C1 segment of cervical spinal cord (tissue), 14 donors: ENCODE measurements around the gene ZCCHC9.
A peak's percentile ranks its signal among the peaks of the same experiment; 100 is the strongest.
"Not testable (repeated sequence)": the region's sequence is repeated elsewhere in the genome, so short reads cannot be mapped to it uniquely, and the experiment has no call there.

Experiments used
- DNase-seq, 14 donors: peaks; one replicate each; lab custom pipeline; 2025; lab: John Stamatoyannopoulos, UW

Gene ZCCHC9, protein sequence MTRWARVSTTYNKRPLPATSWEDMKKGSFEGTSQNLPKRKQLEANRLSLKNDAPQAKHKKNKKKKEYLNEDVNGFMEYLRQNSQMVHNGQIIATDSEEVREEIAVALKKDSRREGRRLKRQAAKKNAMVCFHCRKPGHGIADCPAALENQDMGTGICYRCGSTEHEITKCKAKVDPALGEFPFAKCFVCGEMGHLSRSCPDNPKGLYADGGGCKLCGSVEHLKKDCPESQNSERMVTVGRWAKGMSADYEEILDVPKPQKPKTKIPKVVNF

DNA sequence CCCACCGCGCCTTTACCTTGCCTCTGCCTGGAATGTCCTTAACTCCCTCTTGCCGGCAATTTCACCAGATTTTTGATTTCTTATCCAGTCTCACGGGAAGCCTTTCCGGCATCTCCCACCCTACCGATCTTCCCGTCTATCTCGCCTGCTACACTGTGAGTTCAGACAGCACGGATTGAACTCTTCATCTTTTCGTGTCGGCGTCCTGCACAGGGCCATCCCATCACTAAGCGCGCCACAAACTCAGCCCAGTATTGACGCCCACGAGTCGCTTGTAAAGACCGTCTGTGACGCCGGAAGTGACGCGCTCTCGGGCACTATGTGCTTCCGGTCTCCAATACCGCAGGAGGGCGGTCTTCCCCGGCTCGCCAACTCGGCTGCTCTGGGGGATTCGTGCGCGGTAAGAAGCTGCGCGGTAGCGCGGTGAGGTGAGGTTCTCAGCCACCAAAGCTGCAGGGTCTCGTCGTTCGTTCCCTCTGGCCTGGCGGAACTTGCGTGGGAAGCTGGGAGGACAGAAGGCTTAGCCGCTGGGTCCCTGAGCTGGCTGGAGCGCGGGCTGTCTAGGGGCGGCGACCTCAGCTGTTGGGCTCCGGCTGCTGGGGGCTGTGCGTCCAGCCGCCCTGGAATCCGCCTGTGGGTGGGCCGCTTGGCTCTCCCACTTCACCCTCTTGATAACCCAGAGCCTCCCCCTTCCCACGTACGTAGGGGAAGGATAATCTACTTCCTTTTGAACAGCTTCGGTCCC lies at the start of gene ZCCHC9:
ZCCHC9 (plus strand) TSS at position 317 of the 745 bp plus-strand sequence. CDS start 3,171 bp downstream, outside the sequence.
- peak; percentile 44 to 91 (median 88) for DNase-seq

GRCh38 chr5:81251922-81252321 lies 49.5 kb upstream of the ZCCHC9 start:
- DNase-seq = no peak

- no peak for DNase-seq
Observed at GRCh38 chr5:81252904-81253303, 48.5 kb upstream of the ZCCHC9 start.

DNA sequence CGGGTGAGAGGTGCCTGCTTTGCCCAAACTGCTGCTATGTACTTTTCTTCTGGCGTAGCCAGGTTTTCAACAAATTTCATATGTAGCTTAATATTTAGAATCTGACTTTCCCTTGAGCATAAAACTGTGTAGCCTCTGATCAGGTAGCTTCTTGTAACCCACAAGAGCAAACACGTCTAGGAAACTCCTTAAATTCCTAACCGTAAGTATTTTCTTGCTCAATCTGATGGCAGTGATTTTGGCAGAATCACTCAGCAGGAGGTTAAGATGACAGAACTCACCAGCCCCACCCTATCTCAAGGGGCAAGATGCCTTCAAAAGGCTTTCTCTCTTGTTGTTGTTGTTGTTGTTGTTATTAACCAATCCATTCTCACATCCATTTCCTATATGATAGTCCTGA lies 47.5 kb upstream of the ZCCHC9 start:
- no peak for DNase-seq

- DNase-seq = no peak
Observed at GRCh38 chr5:81254886-81255559, 46.4 kb upstream of the ZCCHC9 start.

- no peak for DNase-seq
Observed at GRCh38 chr5:81256766-81257165, 44.6 kb upstream of the ZCCHC9 start.

GRCh38 chr5:81262796-81263195 lies 38.6 kb upstream of the ZCCHC9 start:
- DNase-seq = not testable (repeated sequence)

GRCh38 chr5:81265101-81265500 lies 36.3 kb upstream of the ZCCHC9 start:
- DNase-seq = no peak

GRCh38 chr5:81268521-81269196 lies 32.7 kb upstream of the ZCCHC9 start:
- no peak for DNase-seq

- DNase-seq = no peak
Observed at GRCh38 chr5:81269751-81270393, 31.5 kb upstream of the ZCCHC9 start.

- not testable (repeated sequence) for DNase-seq
Observed at GRCh38 chr5:81270394-81271027, 30.9 kb upstream of the ZCCHC9 start.

GRCh38 chr5:81283976-81284375 lies 17.4 kb upstream of the ZCCHC9 start:
- DNase-seq = no peak

- no peak for DNase-seq
Observed at GRCh38 chr5:81286059-81286617, 15.2 kb upstream of the ZCCHC9 start.

GRCh38 chr5:81288021-81288433 lies 13.4 kb upstream of the ZCCHC9 start:
- no peak for DNase-seq

DNA sequence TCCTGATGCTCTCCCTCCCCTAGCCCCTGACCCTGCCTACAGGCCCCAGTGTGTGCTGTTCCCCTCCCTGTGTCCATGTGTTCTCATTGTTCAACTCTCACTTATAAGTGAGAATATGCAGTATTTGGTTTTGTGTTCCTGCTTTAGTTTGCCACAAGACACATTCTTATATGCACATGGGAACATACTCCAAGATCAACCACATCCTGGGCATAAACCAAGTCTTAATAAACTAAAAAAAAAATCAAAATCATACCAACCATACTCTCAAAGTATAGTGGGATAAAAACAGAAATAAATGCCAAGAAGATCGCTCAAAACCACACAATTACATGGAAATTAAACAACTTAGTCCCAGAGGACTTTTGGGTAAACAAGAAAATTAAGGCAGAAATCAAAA lies 11.2 kb upstream of the ZCCHC9 start:
- no peak for DNase-seq

GRCh38 chr5:81292130-81292529 lies 9.3 kb upstream of the ZCCHC9 start:
- no peak for DNase-seq

DNA sequence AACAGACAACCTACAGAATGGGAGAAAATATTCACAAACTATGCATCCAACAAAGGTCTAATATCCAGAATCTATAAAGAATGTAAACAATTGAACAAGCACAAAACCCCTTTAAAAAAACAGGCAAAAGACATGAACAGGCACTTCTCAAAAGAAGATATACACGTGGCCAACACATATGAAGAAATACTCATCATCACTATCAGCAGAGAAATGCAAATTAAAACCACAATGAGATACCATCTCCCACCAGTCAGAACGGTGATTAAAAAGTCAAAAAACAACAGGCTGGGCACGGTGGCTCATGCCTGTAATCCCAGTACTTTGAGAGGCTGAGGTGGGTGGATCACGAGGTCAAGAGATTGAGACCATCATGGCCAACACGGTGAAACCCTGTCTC lies 7.4 kb upstream of the ZCCHC9 start:
- not testable (repeated sequence) for DNase-seq

DNA sequence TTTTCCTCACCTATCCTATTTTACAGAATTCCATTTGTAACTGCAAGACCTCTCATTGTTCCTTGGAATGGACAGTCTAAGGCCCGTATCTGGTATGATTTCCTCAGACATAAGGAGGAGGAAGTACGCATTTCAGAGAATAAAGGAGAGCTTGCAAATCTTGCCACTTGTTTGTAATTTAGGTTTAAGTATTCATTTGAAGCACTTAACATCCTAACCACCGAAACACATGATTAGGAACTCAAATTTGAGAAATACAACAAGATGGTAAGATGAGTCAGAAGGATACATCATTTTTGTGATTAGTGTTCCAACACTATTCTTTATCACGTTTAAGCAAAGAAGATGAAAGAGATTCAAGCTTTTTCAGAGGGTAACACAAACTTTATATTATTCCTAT lies 3.9 kb upstream of the ZCCHC9 start:
- no peak for DNase-seq

DNA sequence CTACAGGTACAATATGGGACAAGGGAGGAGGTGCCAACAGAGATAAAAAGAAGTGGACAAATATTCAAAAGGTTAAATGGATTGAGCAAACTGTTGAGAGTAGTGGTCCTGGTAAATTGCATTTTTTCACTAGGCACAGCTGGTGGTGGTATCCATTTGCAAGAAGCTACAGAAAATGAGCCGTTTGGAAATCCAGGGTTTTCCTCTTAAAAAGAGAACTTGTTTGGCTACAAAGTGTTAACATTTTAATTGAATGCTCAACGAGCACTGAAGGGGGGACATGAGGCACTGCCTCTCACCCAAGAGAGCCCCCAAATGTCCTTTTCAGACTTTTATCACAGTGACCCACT lies 491 bp upstream of the ZCCHC9 start:
- DNase-seq = peak in 1 of 14 donors; percentile 27

- DNase-seq = no peak
Observed at GRCh38 chr5:81302596-81302995, 1.2 kb downstream of the ZCCHC9 start.

GRCh38 chr5:81303563-81303962 lies 2.2 kb downstream of the ZCCHC9 start:
- no peak for DNase-seq
